ENCODE results near the gene ACP1.

- TF ChIP-seq, protein P1, sequence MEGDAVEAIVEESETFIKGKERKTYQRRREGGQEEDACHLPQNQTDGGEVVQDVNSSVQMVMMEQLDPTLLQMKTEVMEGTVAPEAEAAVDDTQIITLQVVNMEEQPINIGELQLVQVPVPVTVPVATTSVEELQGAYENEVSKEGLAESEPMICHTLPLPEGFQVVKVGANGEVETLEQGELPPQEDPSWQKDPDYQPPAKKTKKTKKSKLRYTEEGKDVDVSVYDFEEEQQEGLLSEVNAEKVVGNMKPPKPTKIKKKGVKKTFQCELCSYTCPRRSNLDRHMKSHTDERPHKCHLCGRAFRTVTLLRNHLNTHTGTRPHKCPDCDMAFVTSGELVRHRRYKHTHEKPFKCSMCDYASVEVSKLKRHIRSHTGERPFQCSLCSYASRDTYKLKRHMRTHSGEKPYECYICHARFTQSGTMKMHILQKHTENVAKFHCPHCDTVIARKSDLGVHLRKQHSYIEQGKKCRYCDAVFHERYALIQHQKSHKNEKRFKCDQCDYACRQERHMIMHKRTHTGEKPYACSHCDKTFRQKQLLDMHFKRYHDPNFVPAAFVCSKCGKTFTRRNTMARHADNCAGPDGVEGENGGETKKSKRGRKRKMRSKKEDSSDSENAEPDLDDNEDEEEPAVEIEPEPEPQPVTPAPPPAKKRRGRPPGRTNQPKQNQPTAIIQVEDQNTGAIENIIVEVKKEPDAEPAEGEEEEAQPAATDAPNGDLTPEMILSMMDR (IDR thresholded peaks at IDR 0.05) = no peak
- no peak for TF ChIP-seq POLR2A (IDR thresholded peaks at IDR 0.05)
These were observed 27.7 kb upstream of the ACP1 start for GRCh38 chr2:236993-237539.

Data from heart left ventricle (tissue), 13 donors.